Mononuclear cell (primary cell): ENCODE measurements around the gene BSDC1. TPM values are rescaled to one million over a fixed set of nuclear protein-coding genes. Genes with fewer than 3 reads are reported as not detected.

Experiments
- H3K27me3 ChIP-seq: 2 replicates; pipeline ENCODE4 v1.6.0; 2011; ENCODE audit warnings: low read length, control low read depth; ENCODE audit not compliant: insufficient read depth
- H3K4me1 ChIP-seq: 2 replicates; pipeline ENCODE4 v1.5.1; 2011; ENCODE audit warnings: mild to moderate bottlenecking, low read length, control low read depth; ENCODE audit not compliant: insufficient read depth
- H3K4me3 ChIP-seq: 2 replicates; pipeline ENCODE4 v1.5.1; 2011; ENCODE audit warnings: mild to moderate bottlenecking, low read length, moderate library complexity
- H3K9me3 ChIP-seq: 2 replicates; pipeline ENCODE4 v1.5.1; 2011; ENCODE audit warnings: low read depth, mild to moderate bottlenecking, control low read depth, low read length
- total RNA-seq: library from RNA; depleted of rRNA; stranded (reverse); fragments of >200 nt; gene quantifications from one replicate; pipeline ENCODE4 v1.2.3, GENCODE V29; 2012

The BSDC1 gene
- total RNA-seq, 1 donor, result 134 TPM

DNA sequence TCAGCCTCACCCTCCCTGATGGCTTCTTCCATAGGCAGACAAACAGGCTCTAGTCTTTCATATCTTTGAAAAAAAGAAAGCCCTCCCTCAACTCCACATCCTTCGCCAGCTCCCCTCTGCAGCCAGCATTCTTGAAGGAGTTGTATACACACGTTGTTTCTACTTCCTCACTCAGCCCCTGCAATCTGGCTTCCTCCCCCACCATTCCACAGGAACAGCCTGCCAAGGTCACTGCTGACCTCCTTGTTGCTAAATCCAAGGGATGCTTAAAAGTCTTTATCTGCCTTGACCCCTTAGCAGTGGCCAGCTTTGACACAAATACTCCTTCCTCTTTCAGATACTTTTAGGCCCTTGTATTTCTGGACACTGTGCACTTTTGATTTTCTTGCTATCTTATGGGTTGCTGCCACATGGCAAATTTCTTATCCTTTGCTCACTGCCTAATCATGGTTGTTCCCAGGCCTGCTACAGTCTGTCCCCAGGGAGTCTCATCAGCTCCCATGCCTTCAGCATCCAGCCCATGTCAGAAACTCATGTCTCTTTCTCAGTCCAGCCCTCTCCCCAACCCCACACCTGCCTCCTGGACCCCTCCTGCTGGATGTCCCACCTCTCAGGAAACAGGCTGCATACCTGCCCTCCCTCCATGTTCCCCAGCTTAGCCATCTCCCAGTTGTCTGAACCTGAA, 40.2 kb downstream of the BSDC1 start:
- peaks cover 43% of the 10 kb centered on the region for H3K4me1 ChIP-seq
- H3K9me3 ChIP-seq, result no peaks in the 10 kb centered on the region

DNA sequence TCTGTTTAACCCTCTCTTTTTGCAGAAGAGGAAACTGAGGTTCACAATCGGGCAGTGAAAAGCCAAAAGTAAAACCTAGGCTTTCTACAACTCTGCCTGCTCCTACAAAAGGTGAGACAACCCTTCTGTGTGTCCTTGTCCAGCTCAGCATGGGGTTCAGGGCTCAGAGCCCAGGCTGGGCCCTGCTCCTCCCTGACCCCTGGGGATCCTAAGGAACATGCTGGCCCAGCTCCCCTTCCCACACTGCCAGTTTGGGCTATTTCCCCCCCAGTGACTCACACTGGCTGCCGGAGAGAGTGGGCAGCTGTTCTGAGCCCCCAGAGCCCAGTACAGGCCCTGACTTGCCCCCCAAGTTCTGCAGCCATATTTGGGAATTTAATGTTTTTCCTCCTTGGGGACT, 40.8 kb downstream of the BSDC1 start:
- no peaks in the 10 kb centered on the region for H3K9me3 ChIP-seq
- no peak overlapping the region for H3K4me3 ChIP-seq
- H3K4me1 ChIP-seq, result peaks cover 49% of the 10 kb centered on the region
- H3K27me3 ChIP-seq, result no peaks in the 10 kb centered on the region

More for the DNA sequence above, 40.2 kb downstream of the BSDC1 start:
- H3K4me3 ChIP-seq, result no peak overlapping the region
- H3K27me3 ChIP-seq, result no peaks in the 10 kb centered on the region

- Histone ChIP-seq H3K4me1 (peaks cover 52% of the 10 kb centered on the region), H3K4me3 (no peak overlapping the region), H3K27me3 (no peaks in the 10 kb centered on the region), H3K9me3 (no peaks in the 10 kb centered on the region)
These were observed 41.3 kb downstream of the BSDC1 start for GRCh38 chr1:32352831-32353383.

DNA sequence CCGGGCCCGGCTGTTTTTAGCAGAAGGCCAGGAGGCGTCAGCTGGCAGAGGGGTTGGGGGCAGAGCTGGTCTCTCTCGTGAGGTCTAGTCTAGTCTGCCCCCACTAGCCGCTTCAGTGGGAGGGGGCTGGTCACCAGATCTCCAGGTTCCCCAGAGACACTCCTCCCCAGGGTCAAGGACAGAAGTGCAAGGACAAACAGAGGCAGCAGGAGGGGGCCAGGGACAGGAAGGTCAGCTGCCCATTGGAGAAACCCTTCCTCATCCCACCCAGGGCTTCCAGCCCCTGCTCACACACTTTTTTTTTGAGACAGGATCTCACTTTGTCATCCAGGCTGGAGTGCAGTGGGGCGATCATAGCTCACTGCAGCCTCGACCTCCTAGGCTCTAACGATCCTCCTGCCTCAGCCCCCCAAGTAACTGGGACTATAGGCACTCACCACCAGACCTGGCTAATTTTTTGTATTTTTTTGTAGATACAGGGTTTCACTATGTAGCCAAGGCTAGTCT, 41.9 kb downstream of the BSDC1 start:
- Histone ChIP-seq H3K4me3 (peak overlapping the region; percentile 48), H3K27me3 (no peaks in the 10 kb centered on the region), H3K4me1 (peaks cover 52% of the 10 kb centered on the region), H3K9me3 (no peaks in the 10 kb centered on the region)

DNA sequence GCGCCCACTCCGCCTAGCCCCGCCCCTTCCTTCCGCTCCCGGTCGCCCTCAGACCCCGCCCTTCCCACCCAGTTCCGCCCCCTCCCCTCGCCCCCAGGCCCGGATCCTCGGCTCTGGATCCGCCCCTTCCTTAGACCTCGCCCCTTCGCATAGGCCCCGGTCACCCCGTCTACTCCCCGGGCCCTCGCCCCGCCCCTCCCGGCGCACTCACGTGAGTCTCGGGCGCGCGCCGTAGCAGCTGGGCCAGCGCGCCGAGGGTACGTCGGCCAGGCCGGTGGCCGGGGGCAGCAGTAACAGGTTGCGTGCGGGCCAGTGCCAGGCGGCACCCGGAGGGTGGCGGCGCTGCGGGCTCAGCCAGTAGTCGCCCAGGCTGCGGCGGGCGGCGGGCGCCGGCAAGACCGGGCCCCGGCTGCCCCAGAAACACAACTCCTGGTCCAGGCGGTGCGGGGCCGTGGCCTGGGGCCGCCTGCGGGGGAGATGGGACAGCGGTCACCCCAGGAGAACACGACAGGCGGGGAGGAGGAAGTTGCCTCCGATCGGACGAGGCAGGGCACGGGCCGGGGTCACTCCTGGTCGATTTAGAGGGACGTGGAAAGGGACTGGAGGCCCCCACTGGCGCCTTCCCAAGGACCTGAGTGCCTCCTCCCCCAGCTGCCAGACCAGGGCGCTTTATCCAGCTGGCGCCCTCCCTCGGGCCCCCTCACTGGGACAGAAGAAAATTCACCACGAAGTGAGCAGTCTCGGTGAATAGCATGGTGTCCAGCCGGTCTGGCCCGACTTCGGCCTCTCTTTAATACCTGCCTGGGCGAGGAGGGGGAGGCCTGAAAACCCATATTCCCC, 42.6 kb downstream of the BSDC1 start:
- Histone ChIP-seq H3K4me3 (peak overlapping the region; percentile 48), H3K4me1 (peaks cover 52% of the 10 kb centered on the region), H3K9me3 (no peaks in the 10 kb centered on the region), H3K27me3 (no peaks in the 10 kb centered on the region)

DNA sequence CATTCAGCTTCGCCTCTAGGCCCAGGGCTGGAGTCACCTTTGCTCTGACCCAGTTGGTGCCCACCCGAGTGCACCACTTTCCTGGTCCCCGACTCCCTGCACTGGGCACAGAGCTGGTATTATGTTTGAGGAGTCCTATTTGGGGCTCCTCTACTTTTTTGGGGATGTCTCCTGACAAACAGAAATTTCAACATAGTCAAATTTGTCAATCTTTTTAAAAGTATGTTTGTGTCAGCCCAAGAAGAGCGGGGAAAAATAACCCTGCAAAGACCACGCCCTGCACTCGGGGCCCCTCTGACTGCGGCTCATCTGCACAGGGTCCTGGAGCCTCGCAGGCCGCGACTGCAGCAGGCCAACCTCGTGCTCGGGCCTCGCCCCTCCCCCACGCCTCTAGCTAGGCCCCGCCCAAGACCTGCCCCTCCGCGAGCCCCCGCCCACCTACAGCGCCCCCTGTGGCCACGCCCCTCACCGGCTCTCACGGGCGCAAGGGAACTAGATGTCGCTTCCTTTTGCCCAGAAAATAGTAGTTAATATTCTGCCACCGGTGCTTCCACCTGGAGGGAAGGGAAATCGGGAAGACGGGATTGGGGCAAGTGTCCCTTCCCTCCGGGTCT, 43.3 kb downstream of the BSDC1 start:
- H3K4me3 ChIP-seq, result peak overlapping the region; percentile 48
- H3K4me1 ChIP-seq, result peaks cover 52% of the 10 kb centered on the region
- H3K27me3 ChIP-seq, result no peaks in the 10 kb centered on the region
- no peaks in the 10 kb centered on the region for H3K9me3 ChIP-seq

- Histone ChIP-seq H3K4me1 (peaks cover 61% of the 10 kb centered on the region), H3K27me3 (no peaks in the 10 kb centered on the region), H3K9me3 (no peaks in the 10 kb centered on the region), H3K4me3 (no peak overlapping the region)
These were observed 45.0 kb downstream of the BSDC1 start for GRCh38 chr1:32349211-32349708.

DNA sequence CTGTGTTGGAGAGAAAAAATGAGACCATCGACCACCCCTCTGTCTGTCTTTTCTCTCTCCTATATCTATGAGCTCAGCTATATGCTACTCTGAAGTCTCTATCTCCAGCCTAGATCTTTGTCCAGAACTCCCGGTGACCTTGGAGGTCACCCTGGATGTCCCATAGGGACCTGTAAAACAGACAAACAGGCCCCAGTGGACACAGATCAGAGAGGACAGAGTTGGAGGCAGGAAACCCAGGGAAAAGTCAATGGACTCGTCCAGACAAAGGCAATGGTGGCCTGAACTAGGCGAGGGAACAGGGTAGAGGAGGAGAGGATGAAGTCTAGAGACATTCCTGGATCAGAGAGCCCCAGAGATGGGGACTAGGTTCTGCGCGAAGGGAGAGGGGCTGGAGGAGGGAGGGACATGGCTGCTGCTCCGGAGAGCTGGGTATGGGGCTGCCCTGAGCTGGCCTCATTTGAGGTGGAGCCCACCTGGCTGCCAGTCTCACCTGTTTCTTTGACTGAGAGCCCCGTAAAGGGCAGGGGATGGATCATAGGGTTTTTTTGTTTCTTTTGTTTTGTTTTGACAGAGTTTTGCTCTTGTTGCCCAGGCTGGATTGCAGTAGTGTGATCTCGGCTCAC, 47.6 kb downstream of the BSDC1 start:
- Histone ChIP-seq H3K9me3 (no peaks in the 10 kb centered on the region), H3K4me3 (no peak overlapping the region), H3K27me3 (no peaks in the 10 kb centered on the region), H3K4me1 (peaks cover 39% of the 10 kb centered on the region)

GRCh38 chr1:32345289-32345827, 48.9 kb downstream of the BSDC1 start:
- Histone ChIP-seq H3K4me1 (peaks cover 32% of the 10 kb centered on the region), H3K4me3 (no peak overlapping the region), H3K27me3 (no peaks in the 10 kb centered on the region), H3K9me3 (no peaks in the 10 kb centered on the region)

DNA sequence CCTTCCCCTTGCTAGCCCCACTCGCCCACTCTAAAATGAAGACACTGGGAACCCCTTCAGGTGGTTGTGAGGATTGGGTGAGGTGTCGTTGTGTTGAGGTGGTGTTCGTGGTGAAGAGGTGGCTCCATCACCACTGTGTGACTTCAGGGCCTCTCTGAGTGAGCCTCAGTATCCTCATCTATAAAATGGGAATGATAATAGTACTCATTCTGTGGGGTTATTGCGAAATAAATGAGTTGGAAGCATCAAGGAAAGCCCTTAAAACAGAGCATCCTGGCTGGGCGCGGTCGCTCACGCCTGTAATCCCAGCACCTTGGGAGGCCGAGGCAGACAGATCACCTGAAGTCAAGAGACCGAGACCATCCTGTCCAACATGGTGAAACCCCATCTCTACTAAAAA, 51.5 kb downstream of the BSDC1 start:
- peaks cover 36% of the 10 kb centered on the region for H3K4me1 ChIP-seq
- H3K9me3 ChIP-seq, result no peaks in the 10 kb centered on the region
- no peak overlapping the region for H3K4me3 ChIP-seq
- no peaks in the 10 kb centered on the region for H3K27me3 ChIP-seq

- H3K4me3 ChIP-seq, result no peak overlapping the region
- no peaks in the 10 kb centered on the region for H3K9me3 ChIP-seq
- H3K4me1 ChIP-seq, result peaks cover 43% of the 10 kb centered on the region
- no peaks in the 10 kb centered on the region for H3K27me3 ChIP-seq
These were observed 52.3 kb downstream of the BSDC1 start for GRCh38 chr1:32341971-32342370.

DNA sequence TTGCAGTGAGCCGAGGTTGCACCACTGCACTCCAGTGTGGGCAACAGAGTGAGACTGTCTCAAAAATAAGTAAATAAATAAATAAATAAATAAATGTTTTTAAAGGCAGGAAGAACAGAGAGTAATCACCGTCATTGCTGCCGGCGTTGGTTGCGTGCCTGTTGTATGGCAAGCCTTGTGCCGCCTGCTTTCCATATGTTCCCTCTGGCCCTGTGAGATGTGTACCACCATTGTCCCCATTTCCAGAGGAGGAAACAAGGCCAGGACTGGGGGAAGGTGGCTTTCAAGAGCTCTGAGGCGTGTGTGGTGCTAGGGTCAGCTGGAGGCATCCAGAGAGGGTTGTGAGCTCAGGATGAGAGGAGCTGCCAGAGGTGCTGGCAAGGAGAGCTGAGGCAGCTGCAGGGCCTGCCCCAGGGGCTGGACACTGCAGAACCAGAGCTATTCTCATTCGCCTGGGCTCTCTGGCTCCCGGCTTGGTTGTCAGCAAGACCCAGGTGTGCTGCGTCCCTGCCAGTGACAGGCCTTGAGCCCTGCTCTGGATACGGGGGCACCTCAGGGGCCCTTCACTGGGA, 53.0 kb downstream of the BSDC1 start:
- H3K27me3 ChIP-seq, result no peaks in the 10 kb centered on the region
- peaks cover 50% of the 10 kb centered on the region for H3K4me1 ChIP-seq
- no peak overlapping the region for H3K4me3 ChIP-seq
- no peaks in the 10 kb centered on the region for H3K9me3 ChIP-seq

DNA sequence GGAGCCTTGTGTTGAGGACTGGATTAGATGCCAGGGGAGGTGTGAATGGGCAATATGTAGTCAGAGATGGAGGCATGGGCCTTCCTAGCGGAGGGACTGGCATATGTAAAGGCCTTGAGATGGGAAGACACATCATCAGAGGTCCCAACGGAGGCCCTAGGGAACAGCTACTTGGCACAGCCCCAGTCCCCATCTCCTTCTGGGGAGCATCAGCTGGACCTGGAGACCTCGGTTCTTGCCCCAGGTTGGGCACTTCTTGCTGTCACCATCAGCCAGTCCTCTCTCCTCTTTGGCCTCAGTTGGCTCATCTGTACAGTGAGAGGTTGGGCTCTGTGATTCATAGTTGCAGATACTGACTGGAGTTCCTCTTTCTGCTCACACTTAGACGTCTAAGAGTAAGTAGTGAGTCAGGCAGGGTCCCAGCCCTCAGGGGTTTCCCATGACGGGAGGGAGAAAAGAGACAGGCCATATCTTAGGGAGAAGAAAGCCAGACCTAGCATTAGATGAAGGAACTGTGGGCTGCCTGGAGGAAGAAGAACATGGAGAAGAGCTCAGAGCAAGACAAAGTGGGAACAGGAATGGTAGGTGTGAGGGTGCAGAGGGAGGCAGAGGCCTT, 54.8 kb downstream of the BSDC1 start:
- Histone ChIP-seq H3K27me3 (no peaks in the 10 kb centered on the region), H3K4me3 (no peak overlapping the region), H3K9me3 (no peaks in the 10 kb centered on the region), H3K4me1 (peaks cover 50% of the 10 kb centered on the region)
